ENCODE results near the gene COL27A1. TPM values are rescaled to one million over a fixed set of nuclear protein-coding genes. Genes with fewer than 3 reads are reported as not detected.

COL27A1 gene
- total and polyA plus RNA-seq, 2 donors (not counting 1 experiment from before 2014, with no cell fraction given) = 0.16 to 0.27 TPM

DNA sequence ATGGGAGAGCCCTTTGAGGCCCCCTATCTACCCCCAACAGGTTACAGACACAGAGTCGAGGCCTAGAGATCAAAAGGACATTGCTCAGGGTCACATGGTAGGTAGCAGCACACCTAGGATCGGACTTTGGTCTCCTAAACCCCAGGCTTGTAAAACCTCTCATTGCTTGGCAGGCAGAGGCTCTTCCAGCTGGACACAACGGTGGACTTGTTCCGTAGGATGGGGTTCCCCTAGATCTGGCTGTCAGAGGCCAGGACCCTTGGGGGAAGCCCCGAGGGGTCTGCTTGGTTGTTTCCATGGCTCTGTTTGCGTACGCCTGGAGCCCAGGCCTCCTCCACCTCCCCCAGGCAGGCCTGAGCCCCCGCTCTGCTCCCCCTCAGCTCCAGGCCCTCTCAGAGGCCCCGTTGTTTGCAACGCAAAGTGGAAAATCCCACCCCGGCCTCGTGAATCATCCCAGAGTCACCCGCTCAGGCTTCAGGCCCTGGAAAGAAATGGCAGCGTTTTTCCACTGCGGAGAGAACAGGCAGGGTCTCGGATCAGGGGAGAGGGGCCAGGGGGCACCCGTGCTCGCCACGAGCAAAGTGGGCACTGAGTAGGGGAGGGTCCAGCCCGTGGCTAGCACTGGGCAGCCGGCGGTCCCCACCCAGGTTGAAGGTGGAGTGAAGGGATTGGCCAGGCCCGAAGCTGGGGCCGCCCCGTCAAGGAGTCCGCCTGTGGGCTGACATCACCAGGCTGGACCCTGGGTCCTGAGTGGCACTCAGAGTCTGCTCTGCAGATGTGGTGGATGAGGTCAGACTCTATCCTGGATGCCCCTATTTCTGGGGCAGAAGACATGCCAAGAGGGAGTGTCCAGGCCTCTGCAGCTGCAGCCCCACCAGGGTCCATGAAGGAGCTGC, 19.8 kb downstream of the COL27A1 start:
- ATAC-seq (ENCODE audit: low read depth) = no peak
- intact Hi-C loops (cut with micrococcal nuclease) = no loop called here
- no peaks in the 10 kb centered on the region for H3K79me2 ChIP-seq (ENCODE audit: control insufficient read depth, insufficient read depth, low read length)
- no peak overlapping the region for H2AFZ ChIP-seq (ENCODE audit: insufficient read depth, low read depth, low read length, poor library complexity, severe bottlenecking)
- Mint-ChIP-seq H3K9me3 (ENCODE audit: insufficient read depth) (no peaks in the 10 kb centered on the region), H3K4me1 (no peaks in the 10 kb centered on the region), H3K27me3 (peaks cover 8% of the 10 kb centered on the region), H3K27ac (no peak overlapping the region), H3K4me3 (no peak overlapping the region)
- no peak for TF ChIP-seq EZH2 (IDR thresholded peaks at IDR 0.05; ENCODE audit: borderline replicate concordance, insufficient read depth, low read depth, low read length, poor library complexity, severe bottlenecking)
- TF ChIP-seq, protein P1, sequence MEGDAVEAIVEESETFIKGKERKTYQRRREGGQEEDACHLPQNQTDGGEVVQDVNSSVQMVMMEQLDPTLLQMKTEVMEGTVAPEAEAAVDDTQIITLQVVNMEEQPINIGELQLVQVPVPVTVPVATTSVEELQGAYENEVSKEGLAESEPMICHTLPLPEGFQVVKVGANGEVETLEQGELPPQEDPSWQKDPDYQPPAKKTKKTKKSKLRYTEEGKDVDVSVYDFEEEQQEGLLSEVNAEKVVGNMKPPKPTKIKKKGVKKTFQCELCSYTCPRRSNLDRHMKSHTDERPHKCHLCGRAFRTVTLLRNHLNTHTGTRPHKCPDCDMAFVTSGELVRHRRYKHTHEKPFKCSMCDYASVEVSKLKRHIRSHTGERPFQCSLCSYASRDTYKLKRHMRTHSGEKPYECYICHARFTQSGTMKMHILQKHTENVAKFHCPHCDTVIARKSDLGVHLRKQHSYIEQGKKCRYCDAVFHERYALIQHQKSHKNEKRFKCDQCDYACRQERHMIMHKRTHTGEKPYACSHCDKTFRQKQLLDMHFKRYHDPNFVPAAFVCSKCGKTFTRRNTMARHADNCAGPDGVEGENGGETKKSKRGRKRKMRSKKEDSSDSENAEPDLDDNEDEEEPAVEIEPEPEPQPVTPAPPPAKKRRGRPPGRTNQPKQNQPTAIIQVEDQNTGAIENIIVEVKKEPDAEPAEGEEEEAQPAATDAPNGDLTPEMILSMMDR (IDR thresholded peaks at IDR 0.05) = no peak
- ChIA-PET POLR2A (no interaction called here), CTCF (no interaction called here)
- H3K9me3 ChIP-seq (ENCODE audit: control extremely low read depth in 1 of 3, control insufficient read depth in 2 of 3, insufficient read depth in 1 of 3, low read length in 2 of 3) = no peaks in the 10 kb centered on the region
- no peak for DNase-seq
- no peaks in the 10 kb centered on the region for H3K4me1 ChIP-seq (ENCODE audit: control insufficient read depth in 2 of 2, insufficient read depth in 2 of 2, low read length in 2 of 2)
- H3K9ac ChIP-seq (ENCODE audit: low read length) = no peak overlapping the region
- H4K20me1 ChIP-seq (ENCODE audit: control insufficient read depth, insufficient read depth, low read length, poor library complexity, severe bottlenecking) = no peaks in the 10 kb centered on the region
- H3K27me3 ChIP-seq (replicated peaks in 1 of 4; ENCODE audit: control extremely low read depth in 1 of 4, control insufficient read depth in 3 of 4, insufficient read depth in 4 of 4, low read length in 3 of 4) = no peaks in the 10 kb centered on the region
- no peaks in the 10 kb centered on the region for H3K36me3 ChIP-seq (replicated peaks in 1 of 2; ENCODE audit: control extremely low read depth in 1 of 2, control insufficient read depth in 1 of 2, extremely low read depth in 1 of 2, insufficient read depth in 2 of 2, low read length in 1 of 2)
- no peak overlapping the region for H3K27ac ChIP-seq (ENCODE audit: low read length in 2 of 2)
- H3K4me2 ChIP-seq (replicated peaks; ENCODE audit: low read depth, low read length, poor library complexity, severe bottlenecking) = no peak overlapping the region
- whole genome bisulfite sequencing (ENCODE audit: insufficient coverage) = 76% methylated on average over 25 of the region's 26 CpGs
- H3K4me3 ChIP-seq (ENCODE audit: control extremely low read depth in 1 of 5, extremely low read depth in 1 of 5, insufficient read depth in 1 of 5, low read depth in 2 of 5, low read length in 4 of 5) = no peak overlapping the region

DNA sequence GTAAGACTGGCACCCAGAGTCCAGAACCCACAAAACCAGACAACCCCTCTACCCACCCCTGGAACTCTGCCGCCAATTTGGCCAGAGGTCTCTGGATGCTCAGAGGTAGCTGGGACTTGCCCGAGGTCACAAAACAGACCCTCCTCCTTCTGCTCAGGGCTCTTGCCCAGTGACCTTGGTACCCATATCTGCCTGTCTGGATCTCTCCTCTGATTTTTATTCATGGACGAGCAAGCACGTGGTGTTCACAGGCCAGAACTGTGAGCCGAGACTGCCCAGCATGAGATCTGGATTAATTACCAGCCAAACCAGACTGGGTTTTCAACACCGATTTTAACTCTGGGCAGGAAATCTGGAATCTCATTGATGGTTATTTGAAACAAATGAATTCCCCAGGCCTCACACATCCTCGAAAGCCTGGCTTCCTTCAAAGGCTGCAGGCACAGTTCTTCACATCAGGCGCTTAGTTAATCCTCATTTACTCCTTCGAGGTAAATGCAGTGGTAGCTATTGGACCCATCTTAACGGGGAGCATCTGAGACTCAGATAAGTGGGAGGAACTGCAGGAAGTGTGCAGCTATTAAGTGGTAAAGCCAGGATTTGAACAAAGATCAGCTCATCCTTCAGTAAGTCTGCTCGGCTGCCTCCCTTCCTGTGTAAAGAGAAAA, 21.4 kb downstream of the COL27A1 start:
- Histone ChIP-seq H3K9ac (ENCODE audit: low read length) (no peak overlapping the region), H3K4me1 (ENCODE audit: control insufficient read depth in 2 of 2, insufficient read depth in 2 of 2, low read length in 2 of 2) (no peaks in the 10 kb centered on the region), H3K4me3 (ENCODE audit: control extremely low read depth in 1 of 5, extremely low read depth in 1 of 5, insufficient read depth in 1 of 5, low read depth in 2 of 5, low read length in 4 of 5) (no peak overlapping the region), H3K9me3 (ENCODE audit: control extremely low read depth in 1 of 3, control insufficient read depth in 2 of 3, insufficient read depth in 1 of 3, low read length in 2 of 3) (peaks cover 0 to 4% (median 0%) of the 10 kb centered on the region in 3 donors), H4K20me1 (ENCODE audit: control insufficient read depth, insufficient read depth, low read length, poor library complexity, severe bottlenecking) (no peaks in the 10 kb centered on the region), H3K27ac (ENCODE audit: low read length in 2 of 2) (no peak overlapping the region), H3K4me2 (replicated peaks; ENCODE audit: low read depth, low read length, poor library complexity, severe bottlenecking) (no peak overlapping the region), H3K27me3 (replicated peaks in 1 of 4; ENCODE audit: control extremely low read depth in 1 of 4, control insufficient read depth in 3 of 4, insufficient read depth in 4 of 4, low read length in 3 of 4) (no peaks in the 10 kb centered on the region), H3K79me2 (ENCODE audit: control insufficient read depth, insufficient read depth, low read length) (no peaks in the 10 kb centered on the region), H3K36me3 (replicated peaks in 1 of 2; ENCODE audit: control extremely low read depth in 1 of 2, control insufficient read depth in 1 of 2, extremely low read depth in 1 of 2, insufficient read depth in 2 of 2, low read length in 1 of 2) (no peaks in the 10 kb centered on the region), H2AFZ (ENCODE audit: insufficient read depth, low read depth, low read length, poor library complexity, severe bottlenecking) (no peak overlapping the region)
- DNase-seq = no peak
- Mint-ChIP-seq H3K4me3 (no peak overlapping the region), H3K27ac (no peak overlapping the region), H3K9me3 (ENCODE audit: insufficient read depth) (no peaks in the 10 kb centered on the region), H3K27me3 (peaks cover 8% of the 10 kb centered on the region), H3K4me1 (no peaks in the 10 kb centered on the region)
- ChIA-PET CTCF (no interaction called here), POLR2A (no interaction called here)
- ATAC-seq (ENCODE audit: low read depth) = no peak
- TF ChIP-seq, protein P1 (IDR thresholded peaks at IDR 0.05) = no peak
- TF ChIP-seq EZH2 (IDR thresholded peaks at IDR 0.05; ENCODE audit: borderline replicate concordance, insufficient read depth, low read depth, low read length, poor library complexity, severe bottlenecking) = no peak
- WGBS (ENCODE audit: insufficient coverage) = 77% methylated on average over 7 of the region's 11 CpGs
- intact Hi-C loops (cut with micrococcal nuclease) = no loop called here
